Measurements from ENCODE around the gene LHFPL6.

Gene LHFPL6

DNA sequence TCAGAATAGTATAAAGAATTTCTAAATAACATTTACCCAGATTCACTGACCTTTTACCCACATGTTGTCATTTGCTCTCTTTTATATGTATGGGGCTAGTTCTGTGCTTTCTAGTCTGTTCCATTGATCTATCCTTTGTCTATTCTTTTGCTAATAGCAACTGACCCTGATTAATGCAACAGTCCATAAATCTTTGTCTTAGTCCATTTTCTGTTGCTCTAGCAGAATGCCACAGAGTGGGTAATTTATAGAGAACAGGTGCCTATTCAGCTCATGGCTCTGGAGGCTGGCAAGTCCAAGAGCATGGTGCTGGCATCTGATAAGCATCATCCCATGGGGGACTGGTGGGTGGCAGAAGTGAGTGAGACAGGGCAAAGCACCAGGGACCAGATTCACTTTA, 52.1 kb downstream of the LHFPL6 start:
- Histone ChIP-seq H2AK5ac (ENCODE audit: low read length) (no peak overlapping the region), H3K4me3 (ENCODE audit: low read depth, low read length) (no peak overlapping the region), H4K12ac (ENCODE audit: low read depth, low read length) (no peak overlapping the region), H3K14ac (ENCODE audit: low read length) (no peak overlapping the region), H3K4me1 (ENCODE audit: control insufficient read depth in 1 of 2, insufficient read depth in 2 of 2, low read length in 2 of 2) (peaks cover 0 to 3% of the 10 kb centered on the region in 2 experiments), H3K36me3 (ENCODE audit: control insufficient read depth in 1 of 2, insufficient read depth in 2 of 2, low read length in 2 of 2) (no peaks in the 10 kb centered on the region), H3K9ac (ENCODE audit: low read length) (no peak overlapping the region), H3K9me3 (ENCODE audit: insufficient read depth, low read depth, low read length) (no peaks in the 10 kb centered on the region), H3K4ac (ENCODE audit: low read depth, low read length) (no peak overlapping the region), H3K79me1 (ENCODE audit: low read length) (no peaks in the 10 kb centered on the region), H2BK12ac (ENCODE audit: low read length) (no peak overlapping the region), H3K27me3 (ENCODE audit: insufficient read depth, low read length) (no peaks in the 10 kb centered on the region), H3K23ac (ENCODE audit: low read length) (no peak overlapping the region), H3K79me2 (ENCODE audit: control insufficient read depth, insufficient read depth, low read length, poor library complexity) (no peaks in the 10 kb centered on the region), H2AFZ (ENCODE audit: insufficient read depth, low read length, poor library complexity) (no peak overlapping the region), H3K18ac (ENCODE audit: low read length) (no peak overlapping the region), H2BK5ac (ENCODE audit: low read depth, low read length, poor library complexity) (no peak overlapping the region), H3K4me2 (ENCODE audit: low read length) (no peak overlapping the region), H2BK120ac (ENCODE audit: insufficient read depth, low read length, poor library complexity) (no peak overlapping the region), H4K91ac (ENCODE audit: low read depth, low read length) (no peak overlapping the region), H3K27ac (ENCODE audit: low read depth, low read length) (no peak overlapping the region), H4K8ac (ENCODE audit: low read depth, low read length) (no peak overlapping the region)
- DNase-seq: no peak

DNA sequence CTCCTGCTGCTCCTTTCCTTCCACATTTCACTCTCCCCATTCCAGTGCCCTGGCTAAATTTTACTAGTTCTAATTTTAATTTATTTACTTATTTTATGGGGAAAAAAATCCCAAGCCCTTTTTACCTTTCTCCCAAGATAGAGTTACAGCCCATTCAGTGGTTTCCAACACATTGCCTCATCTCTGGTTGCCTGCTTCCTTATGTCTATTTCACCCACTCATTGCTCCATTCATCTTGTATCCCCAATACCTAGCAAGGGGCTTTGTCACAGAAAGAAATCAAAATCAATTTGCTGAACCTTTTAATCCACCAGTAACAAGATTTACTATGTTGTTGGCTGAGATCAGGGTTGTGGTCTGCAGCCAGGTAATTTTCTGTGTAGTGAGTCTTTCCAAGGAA, 55.9 kb downstream of the LHFPL6 start:
- Histone ChIP-seq H2AFZ (ENCODE audit: insufficient read depth, low read length, poor library complexity) (no peak overlapping the region), H3K14ac (ENCODE audit: low read length) (no peak overlapping the region), H2BK12ac (ENCODE audit: low read length) (no peak overlapping the region), H3K9me3 (ENCODE audit: insufficient read depth, low read depth, low read length) (no peaks in the 10 kb centered on the region), H3K36me3 (ENCODE audit: control insufficient read depth in 1 of 2, insufficient read depth in 2 of 2, low read length in 2 of 2) (no peaks in the 10 kb centered on the region), H3K27me3 (ENCODE audit: insufficient read depth, low read length) (no peaks in the 10 kb centered on the region), H4K8ac (ENCODE audit: low read depth, low read length) (no peak overlapping the region), H3K4me1 (ENCODE audit: control insufficient read depth in 1 of 2, insufficient read depth in 2 of 2, low read length in 2 of 2) (no peaks in the 10 kb centered on the region), H3K79me2 (ENCODE audit: control insufficient read depth, insufficient read depth, low read length, poor library complexity) (no peaks in the 10 kb centered on the region), H3K9ac (ENCODE audit: low read length) (no peak overlapping the region), H4K12ac (ENCODE audit: low read depth, low read length) (no peak overlapping the region), H3K27ac (ENCODE audit: low read depth, low read length) (no peak overlapping the region), H3K18ac (ENCODE audit: low read length) (no peak overlapping the region), H2AK5ac (ENCODE audit: low read length) (no peak overlapping the region), H2BK5ac (ENCODE audit: low read depth, low read length, poor library complexity) (no peak overlapping the region), H3K4ac (ENCODE audit: low read depth, low read length) (no peak overlapping the region), H3K4me3 (ENCODE audit: low read depth, low read length) (no peak overlapping the region), H3K23ac (ENCODE audit: low read length) (no peak overlapping the region), H4K91ac (ENCODE audit: low read depth, low read length) (no peak overlapping the region), H2BK120ac (ENCODE audit: insufficient read depth, low read length, poor library complexity) (no peak overlapping the region), H3K4me2 (ENCODE audit: low read length) (no peak overlapping the region), H3K79me1 (ENCODE audit: low read length) (no peaks in the 10 kb centered on the region)
- no peak for DNase-seq

DNA sequence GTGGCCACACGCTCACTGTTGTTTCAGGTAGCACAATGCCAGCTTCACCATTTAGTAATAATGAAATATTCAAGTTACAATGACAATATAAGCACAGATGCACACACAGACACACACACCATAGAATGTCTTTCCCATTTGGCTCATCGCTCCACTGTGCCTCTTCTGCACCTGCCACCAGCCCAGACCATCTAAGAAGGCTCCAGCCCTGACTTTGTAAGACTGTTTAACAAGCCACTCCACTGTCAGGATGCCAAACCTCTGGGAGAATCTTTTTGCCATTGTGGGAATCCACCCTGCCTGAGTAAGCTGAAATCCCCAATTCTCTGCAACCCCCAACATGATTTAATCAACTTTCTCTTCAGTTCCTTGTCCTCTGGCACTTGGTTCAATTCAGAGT, 60.6 kb downstream of the LHFPL6 start:
- no peaks in the 10 kb centered on the region for H3K79me2 ChIP-seq (ENCODE audit: control insufficient read depth, insufficient read depth, low read length, poor library complexity)
- no peaks in the 10 kb centered on the region for H3K27me3 ChIP-seq (ENCODE audit: insufficient read depth, low read length)
- H2BK5ac ChIP-seq (ENCODE audit: low read depth, low read length, poor library complexity): no peak overlapping the region
- no peak for DNase-seq
- no peak overlapping the region for H3K27ac ChIP-seq (ENCODE audit: low read depth, low read length)
- no peaks in the 10 kb centered on the region for H3K4me1 ChIP-seq (ENCODE audit: control insufficient read depth in 1 of 2, insufficient read depth in 2 of 2, low read length in 2 of 2)
- no peak overlapping the region for H4K91ac ChIP-seq (ENCODE audit: low read depth, low read length)
- WGBS (ENCODE audit: extremely low coverage, insufficient coverage, insufficient read length): no CpG with 5 or more reads among the region's 2 CpGs
- no peak overlapping the region for H4K8ac ChIP-seq (ENCODE audit: low read depth, low read length)
- no peak overlapping the region for H2BK120ac ChIP-seq (ENCODE audit: insufficient read depth, low read length, poor library complexity)
- H3K14ac ChIP-seq (ENCODE audit: low read length): no peak overlapping the region
- H3K36me3 ChIP-seq (ENCODE audit: control insufficient read depth in 1 of 2, insufficient read depth in 2 of 2, low read length in 2 of 2): no peaks in the 10 kb centered on the region
- no peak overlapping the region for H2AK5ac ChIP-seq (ENCODE audit: low read length)
- no peak overlapping the region for H3K23ac ChIP-seq (ENCODE audit: low read length)
- H2AFZ ChIP-seq (ENCODE audit: insufficient read depth, low read length, poor library complexity): no peak overlapping the region
- no peak overlapping the region for H4K12ac ChIP-seq (ENCODE audit: low read depth, low read length)
- no peaks in the 10 kb centered on the region for H3K9me3 ChIP-seq (ENCODE audit: insufficient read depth, low read depth, low read length)
- no peaks in the 10 kb centered on the region for H3K79me1 ChIP-seq (ENCODE audit: low read length)
- H3K4ac ChIP-seq (ENCODE audit: low read depth, low read length): no peak overlapping the region
- H3K18ac ChIP-seq (ENCODE audit: low read length): no peak overlapping the region
- no peak overlapping the region for H3K4me3 ChIP-seq (ENCODE audit: low read depth, low read length)
- H3K4me2 ChIP-seq (ENCODE audit: low read length): no peak overlapping the region
- no peak overlapping the region for H2BK12ac ChIP-seq (ENCODE audit: low read length)
- H3K9ac ChIP-seq (ENCODE audit: low read length): no peak overlapping the region

DNA sequence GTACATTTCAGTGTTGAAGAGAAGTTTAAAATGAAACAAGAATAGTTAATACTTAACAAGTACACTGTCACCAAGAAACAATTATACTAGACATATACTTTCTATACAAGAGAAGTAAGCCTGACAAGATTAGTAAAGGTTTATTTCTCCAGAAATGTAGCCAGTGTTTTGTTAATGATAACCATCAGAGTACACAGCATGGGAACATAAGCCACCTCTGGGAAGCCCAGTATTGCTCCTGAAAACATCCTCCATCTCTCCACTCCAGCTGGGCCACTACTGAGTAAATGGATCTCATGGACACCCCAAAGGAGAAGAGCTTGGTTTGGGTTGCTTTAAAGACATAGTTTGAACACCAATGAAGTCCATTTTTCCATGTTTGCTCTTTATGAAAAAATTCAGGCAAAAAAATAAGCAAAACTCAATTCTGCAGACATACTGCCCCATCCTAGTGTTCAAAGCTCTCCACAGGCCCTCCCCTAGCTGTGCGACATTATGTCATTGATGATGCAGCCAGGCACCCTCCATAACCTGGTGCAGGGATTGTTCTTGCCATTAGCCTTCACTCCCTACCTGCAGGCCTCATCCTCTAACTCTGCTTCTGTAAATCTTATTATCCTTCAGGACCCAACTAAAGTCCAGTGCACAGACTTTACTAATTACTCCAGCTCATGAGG, 61.9 kb downstream of the LHFPL6 start:
- no peak overlapping the region for H4K91ac ChIP-seq (ENCODE audit: low read depth, low read length)
- H3K4ac ChIP-seq (ENCODE audit: low read depth, low read length): no peak overlapping the region
- H3K27me3 ChIP-seq (ENCODE audit: insufficient read depth, low read length): no peaks in the 10 kb centered on the region
- H3K18ac ChIP-seq (ENCODE audit: low read length): no peak overlapping the region
- no peak overlapping the region for H3K27ac ChIP-seq (ENCODE audit: low read depth, low read length)
- no peaks in the 10 kb centered on the region for H3K9me3 ChIP-seq (ENCODE audit: insufficient read depth, low read depth, low read length)
- no peak overlapping the region for H2BK5ac ChIP-seq (ENCODE audit: low read depth, low read length, poor library complexity)
- no peak overlapping the region for H3K23ac ChIP-seq (ENCODE audit: low read length)
- WGBS (ENCODE audit: extremely low coverage, insufficient coverage, insufficient read length): no CpG with 5 or more reads among the region's 1 CpG
- no peak overlapping the region for H3K4me2 ChIP-seq (ENCODE audit: low read length)
- H2AK5ac ChIP-seq (ENCODE audit: low read length): no peak overlapping the region
- no peak overlapping the region for H4K12ac ChIP-seq (ENCODE audit: low read depth, low read length)
- peaks cover 3% of the 10 kb centered on the region for H3K79me1 ChIP-seq (ENCODE audit: low read length)
- no peak overlapping the region for H2BK12ac ChIP-seq (ENCODE audit: low read length)
- no peak overlapping the region for H2AFZ ChIP-seq (ENCODE audit: insufficient read depth, low read length, poor library complexity)
- DNase-seq: no peak
- no peak overlapping the region for H3K4me3 ChIP-seq (ENCODE audit: low read depth, low read length)
- H3K4me1 ChIP-seq (ENCODE audit: control insufficient read depth in 1 of 2, insufficient read depth in 2 of 2, low read length in 2 of 2): peaks cover 5 to 8% of the 10 kb centered on the region in 2 experiments
- H3K14ac ChIP-seq (ENCODE audit: low read length): no peak overlapping the region
- no peak overlapping the region for H4K8ac ChIP-seq (ENCODE audit: low read depth, low read length)
- no peak overlapping the region for H3K9ac ChIP-seq (ENCODE audit: low read length)
- no peak overlapping the region for H2BK120ac ChIP-seq (ENCODE audit: insufficient read depth, low read length, poor library complexity)
- peaks cover 2% of the 10 kb centered on the region for H3K79me2 ChIP-seq (ENCODE audit: control insufficient read depth, insufficient read depth, low read length, poor library complexity)
- no peaks in the 10 kb centered on the region for H3K36me3 ChIP-seq (ENCODE audit: control insufficient read depth in 1 of 2, insufficient read depth in 2 of 2, low read length in 2 of 2)

Data from trophoblast cell (in vitro differentiated cells and primary cell).